Activated CD8-positive, alpha-beta memory T cell treated with anti-CD3 and anti-CD28 coated beads for 24 hours (primary cell): Measurements from ENCODE around the gene PLPP6.

ENCODE experiments used
- DNase-seq: peaks from one replicate; pipeline ENCODE4 v3.0.0-alpha.2; 2020

PLPP6 gene

GRCh38 chr9:4662989-4663792 is 1.1 kb downstream of the PLPP6 start:
- no peak for DNase-seq

- no peak for DNase-seq
These were observed 1.9 kb downstream of the PLPP6 start for GRCh38 chr9:4663956-4664355.

GRCh38 chr9:4665357-4665756 is 3.3 kb downstream of the PLPP6 start:
- DNase-seq: no peak

GRCh38 chr9:4666042-4666699 is 4.1 kb downstream of the PLPP6 start, which contains the start of gene SPATA6L:
Gene SPATA6L (minus strand): TSS chr9:4666480. CDS start chr9:4666250, 230 bp downstream.
- peak; percentile 66 for DNase-seq

GRCh38 chr9:4667681-4668080 is 5.6 kb downstream of the PLPP6 start:
- no peak for DNase-seq

- DNase-seq: no peak
These were observed 6.5 kb downstream of the PLPP6 start for GRCh38 chr9:4668604-4669003.

- DNase-seq: no peak
These were observed 7.8 kb downstream of the PLPP6 start for GRCh38 chr9:4669890-4670289.

- DNase-seq: no peak
These were observed 8.5 kb downstream of the PLPP6 start for GRCh38 chr9:4670591-4670990.

- no peak for DNase-seq
These were observed 9.6 kb downstream of the PLPP6 start for GRCh38 chr9:4671737-4672136.

GRCh38 chr9:4674783-4675182 is 12.7 kb downstream of the PLPP6 start:
- no peak for DNase-seq

- no peak for DNase-seq
These were observed 15.3 kb downstream of the PLPP6 start for GRCh38 chr9:4677392-4677791.

- no peak for DNase-seq
These were observed 16.7 kb downstream of the PLPP6 start for GRCh38 chr9:4678679-4679267.

- peak; percentile 100 for DNase-seq
These were observed 17.4 kb downstream of the PLPP6 start, which contains the start of gene CDC37L1 for GRCh38 chr9:4679268-4680172. Gene CDC37L1 (plus strand): TSS chr9:4679569. CDS start chr9:4679768, 199 bp downstream.

GRCh38 chr9:4680173-4680525 is 18.1 kb downstream of the PLPP6 start:
- no peak for DNase-seq

- no peak for DNase-seq
These were observed 18.7 kb downstream of the PLPP6 start for GRCh38 chr9:4680750-4681149.

GRCh38 chr9:4684820-4685219 is 22.7 kb downstream of the PLPP6 start:
- no peak for DNase-seq

- DNase-seq: no peak
These were observed 24.0 kb downstream of the PLPP6 start for GRCh38 chr9:4686112-4686511.

GRCh38 chr9:4686584-4686983 is 24.5 kb downstream of the PLPP6 start:
- DNase-seq: no peak

- no peak for DNase-seq
These were observed 26.9 kb downstream of the PLPP6 start for GRCh38 chr9:4689021-4689420.

GRCh38 chr9:4689687-4690104 is 27.6 kb downstream of the PLPP6 start:
- DNase-seq: no peak

- DNase-seq: no peak
These were observed 28.1 kb downstream of the PLPP6 start for GRCh38 chr9:4690144-4690543.

- no peak for DNase-seq
These were observed 29.7 kb downstream of the PLPP6 start for GRCh38 chr9:4691795-4692194.

GRCh38 chr9:4700091-4700490 is 38.0 kb downstream of the PLPP6 start:
- no peak for DNase-seq
